B cell (primary cell): ENCODE measurements around the gene DLGAP3. TPM values are rescaled to one million over a fixed set of nuclear protein-coding genes. Genes with fewer than 3 reads are reported as not detected.

ENCODE experiments used
- ATAC-seq: fragments of 200-7000 bp; cut with Tn5 transposase; one replicate; pipeline ENCODE4 v1.10.0; 2021; ENCODE audit warnings: low read depth, mild to moderate bottlenecking, moderate number of reproducible peaks, moderate library complexity
- CTCF ChIA-PET: fragments of 350-600 bp; sonication (Branson Sonifier 250); formaldehyde crosslinking; loops from one replicate; lab custom pipeline; 2021; ENCODE audit warnings: antibody characterized with exemption, inconsistent platforms; lab: Charles Lee
- POLR2A ChIA-PET: fragments of 350-600 bp; sonication (Branson Sonifier 250); formaldehyde crosslinking; loops from one replicate; lab custom pipeline; 2021; ENCODE audit warnings: antibody characterized with exemption; lab: Charles Lee
- DNase-seq: peaks from one replicate; pipeline ENCODE4 v3.0.0; 2013
- H2AFZ ChIP-seq: 2 replicates; pipeline ENCODE4 v1.6.1; 2012; ENCODE audit warnings: mild to moderate bottlenecking, low read depth, low read length; ENCODE audit not compliant: insufficient read depth, poor library complexity, severe bottlenecking
- H3K27ac ChIP-seq, 2 donors: 1 replicate in 1 of 2; 2 replicates in 1 of 2; pipeline ENCODE4 v1.5.1; 2012 to 2013; ENCODE audit warnings: low read length in 2 of 2, mild to moderate bottlenecking in 2 of 2, moderate library complexity in 1 of 2
- H3K27me3 ChIP-seq, 4 experiments: fragments of 200-600 bp in 1 of 4; sonication (generic) in 1 of 4; replicated peaks in 1 of 4; 1 replicate in 2 of 4; 2 replicates in 2 of 4; pipeline versions ENCODE4 v1.6.1 to v1.7.0; 2013 to 2016; ENCODE audit warnings: low read length in 3 of 4, mild to moderate bottlenecking in 2 of 4, mixed read lengths in 1 of 4, moderate library complexity in 1 of 4; ENCODE audit not compliant: insufficient read depth in 4 of 4, control insufficient read depth in 3 of 4; ENCODE audit errors: control extremely low read depth in 1 of 4
- H3K36me3 ChIP-seq, 2 experiments: replicated peaks in 1 of 2; 1 replicate in 1 of 2; 2 replicates in 1 of 2; pipeline versions ENCODE4 v1.6.1 to v1.7.1; 2013; ENCODE audit warnings: low read length in 1 of 2; ENCODE audit not compliant: insufficient read depth in 2 of 2, control insufficient read depth in 1 of 2; ENCODE audit errors: control extremely low read depth in 1 of 2, extremely low read depth in 1 of 2
- H3K4me1 ChIP-seq, 2 donors: fragments of 200-600 bp in 1 of 2; sonication (generic) in 1 of 2; 1 replicate in 1 of 2; 2 replicates in 1 of 2; pipeline versions ENCODE4 v1.5.1 to v1.6.1; 2013 to 2017; ENCODE audit warnings: low read length in 2 of 2; ENCODE audit not compliant: control insufficient read depth in 2 of 2, insufficient read depth in 2 of 2
- H3K4me2 ChIP-seq: replicated peaks from 2 replicates; pipeline ENCODE3; 2012; ENCODE audit warnings: mild to moderate bottlenecking, low read depth, low read length; ENCODE audit not compliant: poor library complexity, severe bottlenecking
- H3K4me3 ChIP-seq, 5 experiments: fragments of 200-600 bp in 1 of 5; sonication (generic) in 1 of 5; 1 replicate in 3 of 5; 2 replicates in 2 of 5; pipeline versions ENCODE4 v1.5.1 to v1.7.0; 2011 to 2016; ENCODE audit warnings: low read length in 4 of 5, mild to moderate bottlenecking in 4 of 5, low read depth in 2 of 5, control low read depth in 1 of 5, moderate library complexity in 1 of 5; ENCODE audit not compliant: insufficient read depth in 1 of 5; ENCODE audit errors: control extremely low read depth in 1 of 5, extremely low read depth in 1 of 5
- H3K79me2 ChIP-seq: fragments of 200-600 bp; sonication (generic); one replicate; pipeline ENCODE4 v1.6.0; 2016; ENCODE audit warnings: low read length; ENCODE audit not compliant: control insufficient read depth, insufficient read depth
- H3K9ac ChIP-seq: fragments of 200-600 bp; sonication (generic); 2 replicates; pipeline ENCODE4 v1.6.1; 2017; ENCODE audit warnings: mild to moderate bottlenecking, low read length, moderate library complexity
- H3K9me3 ChIP-seq, 3 donors: one replicate each; pipeline versions ENCODE4 v1.6.1 to v1.7.1; 2013; ENCODE audit warnings: low read length in 2 of 3; ENCODE audit not compliant: control insufficient read depth in 2 of 3, insufficient read depth in 1 of 3; ENCODE audit errors: control extremely low read depth in 1 of 3
- H4K20me1 ChIP-seq: 2 replicates; pipeline ENCODE4 v1.6.0; 2012; ENCODE audit warnings: mild to moderate bottlenecking, low read length; ENCODE audit not compliant: insufficient read depth, control insufficient read depth, poor library complexity, severe bottlenecking
- H3K27ac Mint-ChIP-seq: one replicate; pipeline ENCODE4 v1.8.0; 2021; ENCODE audit warnings: mixed read lengths
- H3K27me3 Mint-ChIP-seq: one replicate; pipeline ENCODE4 v1.8.0; 2021; ENCODE audit warnings: mixed read lengths
- H3K4me1 Mint-ChIP-seq: one replicate; pipeline ENCODE4 v1.8.0; 2021; ENCODE audit warnings: mixed read lengths
- H3K4me3 Mint-ChIP-seq: one replicate; pipeline ENCODE4 v1.8.0; 2021; ENCODE audit warnings: mixed read lengths
- H3K9me3 Mint-ChIP-seq: one replicate; pipeline ENCODE4 v1.8.0; 2022; ENCODE audit warnings: mixed read lengths; ENCODE audit not compliant: insufficient read depth
- CTCF ChIP-seq: fragments of 200-600 bp; IDR thresholded peaks from one replicate; pipeline ENCODE4 v1.8.0; 2022; ENCODE audit warnings: antibody characterized with exemption, mild to moderate bottlenecking
- EZH2 ChIP-seq: IDR thresholded peaks from 2 replicates; pipeline ENCODE4 v1.6.1; 2012; ENCODE audit warnings: borderline replicate concordance, low read depth, mild to moderate bottlenecking, moderate library complexity, low read length; ENCODE audit not compliant: insufficient read depth, poor library complexity, severe bottlenecking
- WGBS: methylation state at CpG from one replicate; pipeline ENCODE4 v1.1.5; 2013; ENCODE audit warnings: missing lambda C conversion rate; ENCODE audit not compliant: insufficient coverage; 5-methylcytosine and 5-hydroxymethylcytosine counted together
- intact Hi-C: fragments of 100-400 bp; cut with micrococcal nuclease; formaldehyde crosslinking; loops from one replicate; pipeline ENCODE4 v1.10.0; 2022
- polyA plus RNA-seq: library from polyadenylated mRNA; depleted of rRNA; stranded (reverse); fragments of >200 nt; gene quantifications from 2 replicates; pipeline ENCODE4 v1.2.3, GENCODE V29; 2012
- total RNA-seq, 2 donors: library from RNA; stranded (reverse); fragments of 120-200 nt in 1 of 2; gene quantifications; 1 replicate in 1 of 2; 2 replicates in 1 of 2; pipeline versions ENCODE4 v1.2.3 to v1.2.4, GENCODE V29; 2013 to 2022

Gene DLGAP3
- total and polyA plus RNA-seq, 2 donors (not counting 1 experiment from before 2014, with no cell fraction given) = 2.3 to 2.4 TPM

- TF ChIP-seq CTCF (no peak), EZH2 (no peak)
- peaks cover 0 to 2% of the 10 kb centered on the region in 2 experiments for H3K36me3 ChIP-seq
- DNase-seq (no peak), ATAC-seq (no peak)
- H3K4me1 Mint-ChIP-seq = no peaks in the 10 kb centered on the region
- no peak overlapping the region for H3K4me2 ChIP-seq
- H3K27me3 ChIP-seq = no peaks in the 10 kb centered on the region
- CTCF ChIA-PET = no interaction called here
- intact Hi-C loops = no loop called here
- no peak overlapping the region for H3K4me3 ChIP-seq
- H3K27ac ChIP-seq = no peak overlapping the region
- H2AFZ ChIP-seq = no peak overlapping the region
- peaks cover 19% of the 10 kb centered on the region for H3K79me2 ChIP-seq
- H3K27ac Mint-ChIP-seq = no peak overlapping the region
- 88% methylated on average over 1 of the region's 3 CpGs for WGBS
- no peaks in the 10 kb centered on the region for H3K27me3 Mint-ChIP-seq
- H3K9ac ChIP-seq = no peak overlapping the region
- H3K9me3 Mint-ChIP-seq = no peaks in the 10 kb centered on the region
- peaks cover 19% of the 10 kb centered on the region for H4K20me1 ChIP-seq
- H3K4me3 Mint-ChIP-seq = no peak overlapping the region
- H3K9me3 ChIP-seq = no peaks in the 10 kb centered on the region
- H3K4me1 ChIP-seq = no peaks in the 10 kb centered on the region
- POLR2A ChIA-PET = no interaction called here
Observed at GRCh38 chr1:34842073-34842472, 87.4 kb downstream of the DLGAP3 start.

GRCh38 chr1:34840426-34840825 lies 89.0 kb downstream of the DLGAP3 start:
- POLR2A ChIA-PET = no interaction called here
- Mint-ChIP-seq H3K27me3 (no peaks in the 10 kb centered on the region), H3K9me3 (no peaks in the 10 kb centered on the region), H3K27ac (no peak overlapping the region), H3K4me3 (no peak overlapping the region), H3K4me1 (no peaks in the 10 kb centered on the region)
- H3K9ac ChIP-seq = no peak overlapping the region
- CTCF ChIA-PET = no interaction called here
- no peaks in the 10 kb centered on the region for H3K27me3 ChIP-seq
- no peak overlapping the region for H3K27ac ChIP-seq
- no peaks in the 10 kb centered on the region for H3K9me3 ChIP-seq
- WGBS = 81% methylated on average over 2 of the region's 3 CpGs
- peaks cover 8% of the 10 kb centered on the region for H4K20me1 ChIP-seq
- no peak for ATAC-seq
- H3K79me2 ChIP-seq = peaks cover 9% of the 10 kb centered on the region
- TF ChIP-seq CTCF (no peak), EZH2 (no peak)
- no peak overlapping the region for H3K4me3 ChIP-seq
- no peaks in the 10 kb centered on the region for H3K4me1 ChIP-seq
- no peak overlapping the region for H2AFZ ChIP-seq
- no peak for DNase-seq
- peaks cover 0 to 2% of the 10 kb centered on the region in 2 experiments for H3K36me3 ChIP-seq
- intact Hi-C loops = no loop called here
- H3K4me2 ChIP-seq = no peak overlapping the region
